Measurements from ENCODE around the gene IER5L.

GRCh38 chr9:129224618-129225489, 46.8 kb upstream of the IER5L start:
- TF ChIP-seq, protein P1, sequence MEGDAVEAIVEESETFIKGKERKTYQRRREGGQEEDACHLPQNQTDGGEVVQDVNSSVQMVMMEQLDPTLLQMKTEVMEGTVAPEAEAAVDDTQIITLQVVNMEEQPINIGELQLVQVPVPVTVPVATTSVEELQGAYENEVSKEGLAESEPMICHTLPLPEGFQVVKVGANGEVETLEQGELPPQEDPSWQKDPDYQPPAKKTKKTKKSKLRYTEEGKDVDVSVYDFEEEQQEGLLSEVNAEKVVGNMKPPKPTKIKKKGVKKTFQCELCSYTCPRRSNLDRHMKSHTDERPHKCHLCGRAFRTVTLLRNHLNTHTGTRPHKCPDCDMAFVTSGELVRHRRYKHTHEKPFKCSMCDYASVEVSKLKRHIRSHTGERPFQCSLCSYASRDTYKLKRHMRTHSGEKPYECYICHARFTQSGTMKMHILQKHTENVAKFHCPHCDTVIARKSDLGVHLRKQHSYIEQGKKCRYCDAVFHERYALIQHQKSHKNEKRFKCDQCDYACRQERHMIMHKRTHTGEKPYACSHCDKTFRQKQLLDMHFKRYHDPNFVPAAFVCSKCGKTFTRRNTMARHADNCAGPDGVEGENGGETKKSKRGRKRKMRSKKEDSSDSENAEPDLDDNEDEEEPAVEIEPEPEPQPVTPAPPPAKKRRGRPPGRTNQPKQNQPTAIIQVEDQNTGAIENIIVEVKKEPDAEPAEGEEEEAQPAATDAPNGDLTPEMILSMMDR (IDR thresholded peaks at IDR 0.05) = no peak
- TF ChIP-seq POLR2A (IDR thresholded peaks at IDR 0.05) = no peak
